ENCODE data around the gene OR51B4. TPM values are rescaled to one million over a fixed set of nuclear protein-coding genes. Genes with fewer than 3 reads are reported as not detected.

The OR51B4 gene
- polyA plus RNA-seq, 1 of the 3 experiments (the other 2 are of a cell fraction) = 0.07 TPM

DNA sequence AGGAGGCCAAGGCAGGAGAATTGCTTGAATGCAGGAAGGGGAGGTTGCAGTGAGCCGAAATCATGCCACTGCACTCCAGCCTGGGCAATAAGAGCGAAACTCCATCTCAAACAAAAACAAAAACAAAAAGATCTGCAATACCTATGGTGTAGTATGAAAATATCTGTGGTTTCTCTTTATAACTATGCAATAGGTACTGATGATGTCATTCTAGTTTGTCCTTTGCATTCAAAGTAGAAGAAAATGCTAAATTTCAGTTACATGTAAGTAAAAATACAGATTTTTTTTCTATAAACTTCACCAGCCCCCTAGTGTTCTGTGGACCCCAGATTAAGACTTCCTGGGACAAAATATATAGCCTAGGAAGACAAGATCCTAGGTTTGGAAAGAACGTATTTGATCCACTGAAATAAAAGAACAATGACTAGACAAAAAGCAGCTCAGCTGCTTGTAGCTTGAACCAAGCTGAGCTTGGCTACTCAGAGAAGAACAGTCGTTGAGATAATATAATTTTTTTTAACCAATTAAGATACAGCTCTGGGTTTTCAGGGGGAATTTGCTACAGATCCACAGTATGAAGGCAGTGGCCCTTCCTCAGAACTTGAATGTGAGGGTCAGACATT, 29.2 kb downstream of the OR51B4 start:
- ChIA-PET POLR2A (no interaction called here), CTCF (interaction anchor here (0.7 kb wide), 1 partner anchor 124 kb away, joined by 3 read pairs; no protein-coding TSS in a partner anchor)
- no peak overlapping the region for H3K4me3 ChIP-seq (ENCODE audit: low read depth in 2 of 2, low read length in 1 of 2)
- no peaks in the 10 kb centered on the region for H4K20me1 ChIP-seq (ENCODE audit: insufficient read depth)
- no peak overlapping the region for H2AFZ ChIP-seq (ENCODE audit: low read depth)
- no peaks in the 10 kb centered on the region for H3K36me3 ChIP-seq (replicated peaks in 1 of 2; ENCODE audit: control insufficient read depth in 1 of 2, insufficient read depth in 2 of 2, low read length in 1 of 2)
- H3K79me2 ChIP-seq (ENCODE audit: insufficient read depth) = no peaks in the 10 kb centered on the region
- H3K27me3 ChIP-seq (ENCODE audit: insufficient read depth) = peaks cover 16% of the 10 kb centered on the region
- H3K27ac ChIP-seq (ENCODE audit: low read depth in 2 of 2, low read length in 1 of 2) = no peak overlapping the region
- no peak for DNase-seq
- H3K9me3 ChIP-seq = no peaks in the 10 kb centered on the region
- TF ChIP-seq FOXJ3 (CRISPR knock-in tag; IDR thresholded peaks at IDR 0.05) (no peak), SIN3A (IDR thresholded peaks at IDR 0.05; ENCODE audit: borderline replicate concordance, low read depth, low read length) (no peak), YY1 (IDR thresholded peaks at IDR 0.05; ENCODE audit: low read depth) (no peak), NFIC (IDR thresholded peaks at IDR 0.05; ENCODE audit: borderline replicate concordance) (no peak), TCF12 (IDR thresholded peaks at IDR 0.05) (no peak), EZH2phosphoT487 (IDR thresholded peaks at IDR 0.05; ENCODE audit: borderline replicate concordance, low read depth) (no peak), RFX5 (IDR thresholded peaks at IDR 0.05; ENCODE audit: low read length) (no peak), JUND (IDR thresholded peaks at IDR 0.05) (no peak), MEF2A (IDR thresholded peaks at IDR 0.05; ENCODE audit: borderline replicate concordance, low read depth) (no peak), RCOR1 (IDR thresholded peaks at IDR 0.05; ENCODE audit: low read length) (no peak)
- TF ChIP-seq, protein P1, sequence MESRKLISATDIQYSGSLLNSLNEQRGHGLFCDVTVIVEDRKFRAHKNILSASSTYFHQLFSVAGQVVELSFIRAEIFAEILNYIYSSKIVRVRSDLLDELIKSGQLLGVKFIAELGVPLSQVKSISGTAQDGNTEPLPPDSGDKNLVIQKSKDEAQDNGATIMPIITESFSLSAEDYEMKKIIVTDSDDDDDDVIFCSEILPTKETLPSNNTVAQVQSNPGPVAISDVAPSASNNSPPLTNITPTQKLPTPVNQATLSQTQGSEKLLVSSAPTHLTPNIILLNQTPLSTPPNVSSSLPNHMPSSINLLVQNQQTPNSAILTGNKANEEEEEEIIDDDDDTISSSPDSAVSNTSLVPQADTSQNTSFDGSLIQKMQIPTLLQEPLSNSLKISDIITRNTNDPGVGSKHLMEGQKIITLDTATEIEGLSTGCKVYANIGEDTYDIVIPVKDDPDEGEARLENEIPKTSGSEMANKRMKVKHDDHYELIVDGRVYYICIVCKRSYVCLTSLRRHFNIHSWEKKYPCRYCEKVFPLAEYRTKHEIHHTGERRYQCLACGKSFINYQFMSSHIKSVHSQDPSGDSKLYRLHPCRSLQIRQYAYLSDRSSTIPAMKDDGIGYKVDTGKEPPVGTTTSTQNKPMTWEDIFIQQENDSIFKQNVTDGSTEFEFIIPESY (IDR thresholded peaks at IDR 0.05; ENCODE audit: borderline replicate concordance, low read depth) = no peak
- TF ChIP-seq, protein P2, sequence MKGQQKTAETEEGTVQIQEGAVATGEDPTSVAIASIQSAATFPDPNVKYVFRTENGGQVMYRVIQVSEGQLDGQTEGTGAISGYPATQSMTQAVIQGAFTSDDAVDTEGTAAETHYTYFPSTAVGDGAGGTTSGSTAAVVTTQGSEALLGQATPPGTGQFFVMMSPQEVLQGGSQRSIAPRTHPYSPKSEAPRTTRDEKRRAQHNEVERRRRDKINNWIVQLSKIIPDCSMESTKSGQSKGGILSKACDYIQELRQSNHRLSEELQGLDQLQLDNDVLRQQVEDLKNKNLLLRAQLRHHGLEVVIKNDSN (IDR thresholded peaks at IDR 0.05; ENCODE audit: borderline replicate concordance, low read depth) = no peak
- H3K9me2 ChIP-seq = no peaks in the 10 kb centered on the region
- no peaks in the 10 kb centered on the region for H3F3A ChIP-seq (replicated peaks; ENCODE audit: insufficient read depth)
- H3K4me2 ChIP-seq = no peak overlapping the region
- no peak overlapping the region for H3K9ac ChIP-seq
- 21% methylated on average over 4 of the region's 4 CpGs for WGBS (ENCODE audit: low lambda C conversion rate)
- no peaks in the 10 kb centered on the region for H3K4me1 ChIP-seq (ENCODE audit: control insufficient read depth in 1 of 2, insufficient read depth in 2 of 2, low read depth in 1 of 2, low read length in 1 of 2)

DNA sequence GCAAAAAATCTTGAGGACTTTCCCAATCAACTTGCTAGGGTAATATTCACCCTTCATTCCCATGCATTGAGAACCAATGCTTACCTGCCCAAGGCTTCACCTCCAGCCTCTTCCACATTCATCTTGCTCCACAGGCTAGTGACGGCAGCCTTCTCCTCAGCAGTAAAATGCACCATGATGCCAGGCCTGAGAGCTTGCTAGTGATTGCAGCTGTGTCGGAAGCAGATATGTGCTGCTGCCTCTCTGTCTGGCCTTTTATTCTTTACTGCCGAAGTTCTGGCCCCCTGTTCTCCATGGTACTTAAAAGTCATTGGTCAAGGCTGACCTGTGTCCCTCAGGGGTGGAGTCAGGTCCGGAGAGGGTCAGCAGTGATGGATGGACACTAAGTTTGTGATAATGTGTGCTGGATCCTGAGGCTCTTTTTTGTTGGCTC, 32.0 kb downstream of the OR51B4 start, which contains the start of gene HBE1:
TSS of gene HBE1 (minus strand) at position 231 of the 433 bp plus-strand sequence. CDS start at position 176, 55 bp downstream.
- H3K27me3 ChIP-seq (ENCODE audit: insufficient read depth) = peaks cover 22% of the 10 kb centered on the region
- CTCF ChIA-PET = no interaction called here
- no peak within 1 kb of the TSS for H2AFZ ChIP-seq (ENCODE audit: low read depth)
- no peaks in the 10 kb centered on the region for H3K36me3 ChIP-seq (replicated peaks in 1 of 2; ENCODE audit: control insufficient read depth in 1 of 2, insufficient read depth in 2 of 2, low read length in 1 of 2)
- no peak within 1 kb of the TSS for H3K9ac ChIP-seq
- H3K4me2 ChIP-seq = no peak within 1 kb of the TSS
- WGBS (ENCODE audit: low lambda C conversion rate) = 5% methylated on average over 4 of the region's 4 CpGs
- no peaks in the 10 kb centered on the region for H3K9me2 ChIP-seq
- no peaks in the 10 kb centered on the region for H3K9me3 ChIP-seq
- H3K27ac ChIP-seq (ENCODE audit: low read depth in 2 of 2, low read length in 1 of 2) = no peak within 1 kb of the TSS
- H4K20me1 ChIP-seq (ENCODE audit: insufficient read depth) = no peaks in the 10 kb centered on the region
- POLR2A ChIA-PET = no interaction called here
- DNase-seq = no peak
- no peaks in the 10 kb centered on the region for H3F3A ChIP-seq (replicated peaks; ENCODE audit: insufficient read depth)
- H3K4me1 ChIP-seq (ENCODE audit: control insufficient read depth in 1 of 2, insufficient read depth in 2 of 2, low read depth in 1 of 2, low read length in 1 of 2) = no peaks in the 10 kb centered on the region
- H3K79me2 ChIP-seq (ENCODE audit: insufficient read depth) = no peaks in the 10 kb centered on the region
- H3K4me3 ChIP-seq (ENCODE audit: low read depth in 2 of 2, low read length in 1 of 2) = no peak within 1 kb of the TSS
- TF ChIP-seq NRF1 (IDR thresholded peaks at IDR 0.05; ENCODE audit: low read depth, low read length) (no peak), RCOR1 (IDR thresholded peaks at IDR 0.05; ENCODE audit: low read length) (no peak), ELF1 (IDR thresholded peaks at IDR 0.05) (no peak), EP300 (IDR thresholded peaks at IDR 0.05; ENCODE audit: borderline replicate concordance in 1 of 2, low read depth in 1 of 2, low read length in 1 of 2) (no peak), RXRA (IDR thresholded peaks at IDR 0.05; ENCODE audit: borderline replicate concordance, low read depth) (no peak)
- TF ChIP-seq, protein P3, sequence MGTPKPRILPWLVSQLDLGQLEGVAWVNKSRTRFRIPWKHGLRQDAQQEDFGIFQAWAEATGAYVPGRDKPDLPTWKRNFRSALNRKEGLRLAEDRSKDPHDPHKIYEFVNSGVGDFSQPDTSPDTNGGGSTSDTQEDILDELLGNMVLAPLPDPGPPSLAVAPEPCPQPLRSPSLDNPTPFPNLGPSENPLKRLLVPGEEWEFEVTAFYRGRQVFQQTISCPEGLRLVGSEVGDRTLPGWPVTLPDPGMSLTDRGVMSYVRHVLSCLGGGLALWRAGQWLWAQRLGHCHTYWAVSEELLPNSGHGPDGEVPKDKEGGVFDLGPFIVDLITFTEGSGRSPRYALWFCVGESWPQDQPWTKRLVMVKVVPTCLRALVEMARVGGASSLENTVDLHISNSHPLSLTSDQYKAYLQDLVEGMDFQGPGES (IDR thresholded peaks at IDR 0.05; ENCODE audit: low read depth, low read length) = no peak
- TF ChIP-seq, protein P1 (IDR thresholded peaks at IDR 0.05; ENCODE audit: borderline replicate concordance, low read depth) = no peak
- TF ChIP-seq, protein P4, sequence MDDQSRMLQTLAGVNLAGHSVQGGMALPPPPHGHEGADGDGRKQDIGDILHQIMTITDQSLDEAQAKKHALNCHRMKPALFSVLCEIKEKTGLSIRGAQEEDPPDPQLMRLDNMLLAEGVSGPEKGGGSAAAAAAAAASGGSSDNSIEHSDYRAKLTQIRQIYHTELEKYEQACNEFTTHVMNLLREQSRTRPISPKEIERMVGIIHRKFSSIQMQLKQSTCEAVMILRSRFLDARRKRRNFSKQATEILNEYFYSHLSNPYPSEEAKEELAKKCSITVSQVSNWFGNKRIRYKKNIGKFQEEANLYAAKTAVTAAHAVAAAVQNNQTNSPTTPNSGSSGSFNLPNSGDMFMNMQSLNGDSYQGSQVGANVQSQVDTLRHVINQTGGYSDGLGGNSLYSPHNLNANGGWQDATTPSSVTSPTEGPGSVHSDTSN (IDR thresholded peaks at IDR 0.05) = no peak
- TF ChIP-seq, protein P5, sequence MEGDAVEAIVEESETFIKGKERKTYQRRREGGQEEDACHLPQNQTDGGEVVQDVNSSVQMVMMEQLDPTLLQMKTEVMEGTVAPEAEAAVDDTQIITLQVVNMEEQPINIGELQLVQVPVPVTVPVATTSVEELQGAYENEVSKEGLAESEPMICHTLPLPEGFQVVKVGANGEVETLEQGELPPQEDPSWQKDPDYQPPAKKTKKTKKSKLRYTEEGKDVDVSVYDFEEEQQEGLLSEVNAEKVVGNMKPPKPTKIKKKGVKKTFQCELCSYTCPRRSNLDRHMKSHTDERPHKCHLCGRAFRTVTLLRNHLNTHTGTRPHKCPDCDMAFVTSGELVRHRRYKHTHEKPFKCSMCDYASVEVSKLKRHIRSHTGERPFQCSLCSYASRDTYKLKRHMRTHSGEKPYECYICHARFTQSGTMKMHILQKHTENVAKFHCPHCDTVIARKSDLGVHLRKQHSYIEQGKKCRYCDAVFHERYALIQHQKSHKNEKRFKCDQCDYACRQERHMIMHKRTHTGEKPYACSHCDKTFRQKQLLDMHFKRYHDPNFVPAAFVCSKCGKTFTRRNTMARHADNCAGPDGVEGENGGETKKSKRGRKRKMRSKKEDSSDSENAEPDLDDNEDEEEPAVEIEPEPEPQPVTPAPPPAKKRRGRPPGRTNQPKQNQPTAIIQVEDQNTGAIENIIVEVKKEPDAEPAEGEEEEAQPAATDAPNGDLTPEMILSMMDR (IDR thresholded peaks at IDR 0.05) = no peak
